PFSK-1 (cell line): ENCODE measurements around the gene PRIMA1.

ENCODE experiments used
- FOXP2 ChIP-seq: optimal IDR thresholded peaks from 2 replicates; pipeline ENCODE3; 2011; ENCODE audit warnings: borderline replicate concordance, control low read depth, inconsistent platforms; ENCODE audit not compliant: insufficient read depth; ENCODE audit errors: extremely low read length, extremely low read depth
- POLR2AphosphoS5 ChIP-seq: IDR thresholded peaks from 2 replicates; pipeline ENCODE4 v1.6.1; 2012; ENCODE audit warnings: low read depth, mild to moderate bottlenecking, control low read depth, low read length, moderate library complexity
- SIN3A ChIP-seq: IDR thresholded peaks from 2 replicates; pipeline ENCODE4 v1.6.1; 2012; ENCODE audit warnings: mild to moderate bottlenecking, low read length, moderate library complexity, borderline replicate concordance; ENCODE audit not compliant: insufficient read depth
- TAF1 ChIP-seq: IDR thresholded peaks from 2 replicates; pipeline ENCODE4 v1.6.1; 2012; ENCODE audit warnings: low read length, control low read depth, borderline replicate concordance; ENCODE audit not compliant: insufficient read depth
- TF ChIP-seq, protein P1 (sequence below), 2 experiments: IDR thresholded peaks; 2 replicates each; pipeline versions ENCODE4 v1.6.1 to v1.8.0; 2011 to 2012; ENCODE audit warnings: low read depth in 2 of 2, low read length in 2 of 2, control low read depth in 1 of 2, inconsistent platforms in 1 of 2, mild to moderate bottlenecking in 1 of 2, moderate library complexity in 1 of 2; ENCODE audit not compliant: insufficient read depth in 1 of 2

The PRIMA1 gene

DNA sequence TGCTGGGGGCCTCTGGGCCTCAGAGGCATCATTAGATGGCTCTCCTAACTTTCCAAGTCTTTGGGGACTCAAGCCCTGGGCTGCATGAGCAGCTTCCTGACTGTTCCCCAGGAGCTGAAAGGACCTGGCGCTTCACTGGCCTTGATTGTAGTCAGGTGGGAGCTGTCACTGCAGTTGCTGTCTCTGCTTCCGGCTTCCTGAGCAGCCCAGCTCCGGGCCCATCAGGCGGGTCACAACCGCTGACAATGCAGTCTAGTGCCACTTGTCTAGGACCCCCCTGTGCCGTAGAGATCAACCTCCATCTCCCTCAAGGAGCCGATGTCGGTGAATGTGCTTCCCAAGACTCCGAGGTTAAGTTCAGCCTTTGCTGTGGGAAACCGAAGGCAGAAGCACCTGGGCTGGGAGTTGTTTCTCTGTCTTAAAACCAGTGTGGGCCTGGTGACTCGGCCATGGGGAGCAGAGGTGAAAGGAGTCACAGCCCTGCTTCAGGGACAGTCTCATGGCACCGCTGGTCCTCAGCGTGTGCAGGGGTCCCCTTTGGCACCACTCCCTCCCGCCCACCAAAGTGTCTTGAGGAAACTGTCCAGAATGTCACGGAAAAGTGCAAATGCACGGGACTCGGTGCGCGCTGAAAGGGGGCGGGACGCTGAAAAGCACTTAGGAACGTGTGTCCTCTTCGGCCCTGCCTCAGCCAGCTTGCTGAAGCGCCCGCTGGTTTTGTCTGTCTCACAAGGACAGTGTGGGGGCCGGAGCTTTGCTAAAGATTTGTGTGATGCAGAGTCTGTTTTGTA is 44.8 kb downstream of the PRIMA1 start:
- no peak for TF ChIP-seq SIN3A
- TF ChIP-seq POLR2AphosphoS5: no peak
- TF ChIP-seq, protein P1, sequence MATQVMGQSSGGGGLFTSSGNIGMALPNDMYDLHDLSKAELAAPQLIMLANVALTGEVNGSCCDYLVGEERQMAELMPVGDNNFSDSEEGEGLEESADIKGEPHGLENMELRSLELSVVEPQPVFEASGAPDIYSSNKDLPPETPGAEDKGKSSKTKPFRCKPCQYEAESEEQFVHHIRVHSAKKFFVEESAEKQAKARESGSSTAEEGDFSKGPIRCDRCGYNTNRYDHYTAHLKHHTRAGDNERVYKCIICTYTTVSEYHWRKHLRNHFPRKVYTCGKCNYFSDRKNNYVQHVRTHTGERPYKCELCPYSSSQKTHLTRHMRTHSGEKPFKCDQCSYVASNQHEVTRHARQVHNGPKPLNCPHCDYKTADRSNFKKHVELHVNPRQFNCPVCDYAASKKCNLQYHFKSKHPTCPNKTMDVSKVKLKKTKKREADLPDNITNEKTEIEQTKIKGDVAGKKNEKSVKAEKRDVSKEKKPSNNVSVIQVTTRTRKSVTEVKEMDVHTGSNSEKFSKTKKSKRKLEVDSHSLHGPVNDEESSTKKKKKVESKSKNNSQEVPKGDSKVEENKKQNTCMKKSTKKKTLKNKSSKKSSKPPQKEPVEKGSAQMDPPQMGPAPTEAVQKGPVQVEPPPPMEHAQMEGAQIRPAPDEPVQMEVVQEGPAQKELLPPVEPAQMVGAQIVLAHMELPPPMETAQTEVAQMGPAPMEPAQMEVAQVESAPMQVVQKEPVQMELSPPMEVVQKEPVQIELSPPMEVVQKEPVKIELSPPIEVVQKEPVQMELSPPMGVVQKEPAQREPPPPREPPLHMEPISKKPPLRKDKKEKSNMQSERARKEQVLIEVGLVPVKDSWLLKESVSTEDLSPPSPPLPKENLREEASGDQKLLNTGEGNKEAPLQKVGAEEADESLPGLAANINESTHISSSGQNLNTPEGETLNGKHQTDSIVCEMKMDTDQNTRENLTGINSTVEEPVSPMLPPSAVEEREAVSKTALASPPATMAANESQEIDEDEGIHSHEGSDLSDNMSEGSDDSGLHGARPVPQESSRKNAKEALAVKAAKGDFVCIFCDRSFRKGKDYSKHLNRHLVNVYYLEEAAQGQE (IDR thresholded peaks at IDR 0.05; ENCODE audit: insufficient read depth in 1 of 2, low read depth in 2 of 2, low read length in 2 of 2): no peak
- TF ChIP-seq TAF1: no peak
- no peak for TF ChIP-seq FOXP2

GRCh38 chr14:93742761-93743160 is 45.5 kb downstream of the PRIMA1 start:
- no peak for TF ChIP-seq FOXP2
- TF ChIP-seq TAF1: no peak
- TF ChIP-seq POLR2AphosphoS5: no peak
- no peak for TF ChIP-seq SIN3A
- TF ChIP-seq, protein P1 (IDR thresholded peaks at IDR 0.05; ENCODE audit: insufficient read depth in 1 of 2, low read depth in 2 of 2, low read length in 2 of 2): no peak

- TF ChIP-seq POLR2AphosphoS5 (no peak), TAF1 (no peak), SIN3A (no peak), FOXP2 (no peak)
- TF ChIP-seq, protein P1 (IDR thresholded peaks at IDR 0.05; ENCODE audit: insufficient read depth in 1 of 2, low read depth in 2 of 2, low read length in 2 of 2): no peak
Observed at GRCh38 chr14:93741556-93742230, 46.6 kb downstream of the PRIMA1 start.

- TF ChIP-seq FOXP2 (no peak), SIN3A (no peak)
Observed at GRCh38 chr14:93737634-93738033, 50.7 kb downstream of the PRIMA1 start.

GRCh38 chr14:93736378-93737014 is 51.8 kb downstream of the PRIMA1 start:
- TF ChIP-seq SIN3A (no peak), POLR2AphosphoS5 (no peak), TAF1 (no peak), FOXP2 (no peak)
- TF ChIP-seq, protein P1 (IDR thresholded peaks at IDR 0.05; ENCODE audit: insufficient read depth in 1 of 2, low read depth in 2 of 2, low read length in 2 of 2): no peak
